SK-MEL-5 (cell line): ENCODE results near the gene CHST15. TPM values are rescaled to one million over a fixed set of nuclear protein-coding genes. Genes with fewer than 3 reads are reported as not detected.

Experiments
- DNase-seq: peaks from one replicate; pipeline ENCODE4 v3.0.0-alpha.2; 2016; ENCODE audit warnings: low read depth, low spot score
- in situ Hi-C: cut with HindIII; loops from 2 replicates; pipeline ENCODE4 v1.10.0; 2016; ENCODE audit warnings: low sequenced_read_pairs, high pct_unique_total_duplicates, low pct_unique_long_range_greater_than_20kb
- polyA plus RNA-seq, 2 experiments: library from polyadenylated mRNA; depleted of rRNA; stranded (reverse); fragments of >200 nt; gene quantifications; 2 replicates each; pipeline ENCODE4 v1.2.3, GENCODE V29; 2015
- total RNA-seq: library from RNA; depleted of rRNA; stranded (reverse); fragments of >200 nt; shearing (Covaris generic); gene quantifications from 2 replicates; pipeline ENCODE4 v1.2.3, GENCODE V29; 2014; rRNA removed

CHST15 gene
- not detected in 2 replicates for total RNA-seq
- polyA plus RNA-seq (2015; cell fraction: cytosol; rRNA removed) = 0.23 TPM in 1 of 2 replicates, not detected in the other
- not detected in 2 replicates for polyA plus RNA-seq (2015; cell fraction: nucleus; rRNA removed)

- DNase-seq = no peak
- in situ Hi-C loops = no loop called here
Measured at GRCh38 chr10:124092860-124093773, at the start of gene CHST15. TSS of gene CHST15 (minus strand) at chr10:124093598. CDS start at chr10:124046212, 47,386 bp downstream.

- in situ Hi-C loops = no loop called here
- DNase-seq = no peak
Measured at GRCh38 chr10:124142960-124143359, 49.6 kb upstream of the CHST15 start.

- in situ Hi-C loops = no loop called here
- DNase-seq = no peak
Measured at GRCh38 chr10:124142006-124142739, 48.8 kb upstream of the CHST15 start.

- no peak for DNase-seq
- in situ Hi-C loops = no loop called here
Measured at GRCh38 chr10:124138883-124139348, 45.5 kb upstream of the CHST15 start.

GRCh38 chr10:124138195-124138882 lies 44.9 kb upstream of the CHST15 start:
- in situ Hi-C loops = no loop called here
- DNase-seq = no peak

GRCh38 chr10:124134251-124134893 lies 41.0 kb upstream of the CHST15 start:
- DNase-seq = no peak

GRCh38 chr10:124132876-124133275 lies 39.5 kb upstream of the CHST15 start:
- in situ Hi-C loops = no loop called here
- DNase-seq = no peak

More at GRCh38 chr10:124134251-124134893, 41.0 kb upstream of the CHST15 start:
- in situ Hi-C loops = no loop called here

- no peak for DNase-seq
- in situ Hi-C loops = no loop called here
Measured at GRCh38 chr10:124132306-124132705, 38.9 kb upstream of the CHST15 start.

- no peak for DNase-seq
Measured at GRCh38 chr10:124131172-124131571, 37.8 kb upstream of the CHST15 start.

GRCh38 chr10:124130198-124130900 lies 37.0 kb upstream of the CHST15 start:
- DNase-seq = no peak
- in situ Hi-C loops = no loop called here

More at GRCh38 chr10:124131172-124131571, 37.8 kb upstream of the CHST15 start:
- in situ Hi-C loops = no loop called here

GRCh38 chr10:124129471-124129870 lies 36.1 kb upstream of the CHST15 start:
- no peak for DNase-seq
- in situ Hi-C loops = no loop called here

- in situ Hi-C loops = no loop called here
- DNase-seq = no peak
Measured at GRCh38 chr10:124128811-124129145, 35.4 kb upstream of the CHST15 start.

GRCh38 chr10:124127965-124128810 lies 34.8 kb upstream of the CHST15 start:
- in situ Hi-C loops = no loop called here
- no peak for DNase-seq

GRCh38 chr10:124127563-124127962 lies 34.2 kb upstream of the CHST15 start:
- in situ Hi-C loops = no loop called here
- DNase-seq = no peak

- in situ Hi-C loops = no loop called here
- DNase-seq = no peak
Measured at GRCh38 chr10:124126983-124127385, 33.6 kb upstream of the CHST15 start.
